Stimulated activated CD4-positive, alpha-beta T cell treated with anti-CD3 and anti-CD28 coated beads, TNF-alpha, amount 100 ng/mL, for 4 hours (primary cell): ENCODE results near the gene ARHGAP26.
A peak's percentile ranks its signal among the peaks of the same experiment; 100 is the strongest.
"Not testable (repeated sequence)": the region's sequence is repeated elsewhere in the genome, so short reads cannot be mapped to it uniquely, and the experiment has no call there.

Experiments used
- DNase-seq, 3 experiments: peaks; one replicate each; pipeline ENCODE4 v3.0.0-alpha.2; 2020; ENCODE audit warnings: low read depth in 3 of 3

Gene ARHGAP26

GRCh38 chr5:142981886-142982820, 212.0 kb downstream of the ARHGAP26 start:
- no peak for DNase-seq

GRCh38 chr5:142982821-142983200, 212.6 kb downstream of the ARHGAP26 start:
- DNase-seq, result no peak

DNA sequence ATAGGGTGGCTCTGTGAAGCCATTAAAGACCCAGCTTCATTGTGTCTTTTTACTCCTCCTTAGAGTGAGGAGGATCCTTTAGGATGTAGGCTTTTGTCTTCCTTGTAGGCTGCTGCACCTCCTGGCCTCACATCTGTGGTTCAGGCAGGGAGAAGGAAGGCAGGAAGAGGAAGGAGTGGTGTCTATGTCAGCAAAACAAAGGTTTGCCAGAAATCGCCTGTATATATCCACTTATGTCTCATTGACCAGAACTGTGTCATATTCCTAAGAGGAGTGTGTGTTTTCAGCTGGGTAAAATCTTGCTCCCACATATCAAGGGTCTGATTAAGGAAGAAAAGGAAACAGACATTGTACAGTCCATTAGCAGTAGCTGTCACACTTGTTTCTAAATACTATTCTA, 213.8 kb downstream of the ARHGAP26 start:
- no peak for DNase-seq

GRCh38 chr5:142984525-142984924, 214.3 kb downstream of the ARHGAP26 start:
- no peak for DNase-seq

- DNase-seq, result not testable (repeated sequence)
Measured at GRCh38 chr5:142989270-142989669, 219.1 kb downstream of the ARHGAP26 start.

DNA sequence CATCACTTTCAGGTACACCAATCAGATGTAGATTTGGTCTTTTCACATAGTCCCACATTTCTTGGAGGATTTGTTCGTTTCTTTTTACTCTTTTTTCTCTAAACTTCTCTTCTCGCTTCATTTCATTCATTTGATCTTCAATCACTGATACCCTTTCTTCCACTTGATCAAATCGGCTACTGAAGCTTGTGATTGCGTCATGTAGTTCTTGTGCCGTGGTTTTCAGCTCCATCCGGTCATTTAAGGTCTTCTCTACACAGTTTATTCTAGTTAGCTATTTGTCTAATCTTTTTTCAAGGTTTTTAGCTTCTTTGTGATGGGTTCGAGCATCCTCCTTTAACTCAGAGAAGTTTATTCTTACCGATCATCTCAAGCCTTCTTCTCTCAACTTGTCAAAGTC, 219.9 kb downstream of the ARHGAP26 start:
- DNase-seq, result not testable (repeated sequence)

GRCh38 chr5:142994218-142994617, 224.0 kb downstream of the ARHGAP26 start:
- DNase-seq, result no peak

GRCh38 chr5:142995621-142996020, 225.4 kb downstream of the ARHGAP26 start:
- DNase-seq, result not testable (repeated sequence)

GRCh38 chr5:142997591-142997990, 227.4 kb downstream of the ARHGAP26 start:
- DNase-seq, result no peak

GRCh38 chr5:142998316-142999020, 228.3 kb downstream of the ARHGAP26 start:
- DNase-seq, result no peak

GRCh38 chr5:143000551-143000950, 230.4 kb downstream of the ARHGAP26 start:
- DNase-seq, result not testable (repeated sequence)

- no peak for DNase-seq
Measured at GRCh38 chr5:143001764-143002351, 231.7 kb downstream of the ARHGAP26 start.

- peak in 1 of 3 experiments; percentile 41 for DNase-seq
Measured at GRCh38 chr5:143002459-143003327, 232.5 kb downstream of the ARHGAP26 start.

DNA sequence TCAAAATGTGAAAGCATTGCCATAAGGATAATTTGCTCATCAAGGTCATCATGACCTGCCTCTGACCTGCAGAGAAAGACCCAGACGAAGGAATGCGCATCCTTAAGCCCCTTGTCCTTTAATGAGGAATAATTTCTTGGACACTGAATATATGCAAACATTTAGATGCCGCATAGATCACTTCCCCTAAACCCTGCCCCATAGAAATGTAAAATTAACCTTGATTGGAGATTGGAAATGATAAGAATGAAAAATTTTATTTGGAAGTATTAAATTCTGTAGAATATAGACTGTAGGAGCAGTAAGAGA, 233.1 kb downstream of the ARHGAP26 start:
- no peak for DNase-seq

- no peak for DNase-seq
Measured at GRCh38 chr5:143004361-143005145, 234.4 kb downstream of the ARHGAP26 start.

GRCh38 chr5:143006501-143006900, 236.3 kb downstream of the ARHGAP26 start:
- DNase-seq, result no peak

- no peak for DNase-seq
Measured at GRCh38 chr5:143008032-143008431, 237.9 kb downstream of the ARHGAP26 start.

- DNase-seq, result peak in 2 of 3 experiments; percentile 57 to 66
Measured at GRCh38 chr5:143008809-143009521, 238.8 kb downstream of the ARHGAP26 start.

GRCh38 chr5:143010351-143010750, 240.2 kb downstream of the ARHGAP26 start:
- DNase-seq, result no peak

DNA sequence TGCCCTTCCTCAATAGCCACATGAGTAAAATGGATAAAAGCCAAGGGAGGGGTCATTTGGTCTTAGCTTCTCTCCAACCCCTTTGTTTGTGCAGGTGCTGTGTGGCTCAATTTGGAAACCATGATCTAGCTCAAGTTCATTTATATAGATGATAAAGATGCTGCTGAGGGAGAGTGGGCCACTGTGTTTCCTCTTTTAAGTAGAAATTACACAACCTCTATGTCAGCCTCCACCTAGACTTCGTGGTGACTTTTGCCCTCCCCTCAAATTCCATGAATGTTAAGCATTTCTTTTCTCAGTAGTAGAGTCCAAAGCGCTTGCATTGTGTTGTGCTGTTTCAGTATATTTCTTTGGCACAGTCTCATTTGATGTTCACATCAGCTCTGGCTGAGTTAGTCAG, 241.4 kb downstream of the ARHGAP26 start:
- no peak for DNase-seq
